GM19463 (cell line): ENCODE data around the gene MTMR10.

Source experiments
- ATAC-seq: cut with Tn5 transposase; IDR thresholded peaks from one replicate; pipeline ENCODE4 v1.9.1; 2021; ENCODE audit warnings: mild to moderate bottlenecking, moderate library complexity; ENCODE audit not compliant: unreplicated experiment

MTMR10 gene

GRCh38 chr15:30962079-30962478 is 29.3 kb downstream of the MTMR10 start:
- ATAC-seq = no peak

- no peak for ATAC-seq
Observed at GRCh38 chr15:30958219-30958618, 33.2 kb downstream of the MTMR10 start.

GRCh38 chr15:30956216-30957124 is 35.0 kb downstream of the MTMR10 start:
- no peak for ATAC-seq

GRCh38 chr15:30954674-30955073 is 36.8 kb downstream of the MTMR10 start:
- no peak for ATAC-seq

- no peak for ATAC-seq
Observed at GRCh38 chr15:30953731-30954378, 37.6 kb downstream of the MTMR10 start.

GRCh38 chr15:30953183-30953582 is 38.2 kb downstream of the MTMR10 start:
- no peak for ATAC-seq

GRCh38 chr15:30943654-30944335 is 47.6 kb downstream of the MTMR10 start:
- no peak for ATAC-seq

- no peak for ATAC-seq
Observed at GRCh38 chr15:30941520-30941919, 49.9 kb downstream of the MTMR10 start.

GRCh38 chr15:30940359-30940758 is 51.1 kb downstream of the MTMR10 start:
- ATAC-seq = no peak

- no peak for ATAC-seq
Observed at GRCh38 chr15:30939161-30939560, 52.3 kb downstream of the MTMR10 start.

GRCh38 chr15:30933293-30933692 is 58.1 kb downstream of the MTMR10 start:
- ATAC-seq = no peak

GRCh38 chr15:30930422-30930821 is 61.0 kb downstream of the MTMR10 start:
- no peak for ATAC-seq

GRCh38 chr15:30929982-30930381 is 61.4 kb downstream of the MTMR10 start:
- no peak for ATAC-seq

GRCh38 chr15:30929064-30929669 is 62.3 kb downstream of the MTMR10 start:
- ATAC-seq = no peak

- no peak for ATAC-seq
Observed at GRCh38 chr15:30928076-30928475, 63.4 kb downstream of the MTMR10 start.

- ATAC-seq = no peak
Observed at GRCh38 chr15:30927148-30927761, 64.2 kb downstream of the MTMR10 start.

GRCh38 chr15:30926161-30926560 is 65.3 kb downstream of the MTMR10 start:
- no peak for ATAC-seq

GRCh38 chr15:30925686-30926085 is 65.7 kb downstream of the MTMR10 start:
- no peak for ATAC-seq

- ATAC-seq = no peak
Observed at GRCh38 chr15:30924353-30924752, 67.1 kb downstream of the MTMR10 start.

GRCh38 chr15:30923429-30923828 is 68.0 kb downstream of the MTMR10 start:
- ATAC-seq = no peak
